NCI-H1694 treated with DMSO at 0.1 percent for 48 hours (cell line): ENCODE results near the gene GNA12.
A peak's percentile ranks its signal among the peaks of the same experiment; 100 is the strongest.
"Not testable (repeated sequence)": the region's sequence is repeated elsewhere in the genome, so short reads cannot be mapped to it uniquely, and the experiment has no call there.

Source experiments
- DNase-seq: peaks from one replicate; lab custom pipeline; 2025; lab: John Stamatoyannopoulos, UW

The GNA12 gene

DNA sequence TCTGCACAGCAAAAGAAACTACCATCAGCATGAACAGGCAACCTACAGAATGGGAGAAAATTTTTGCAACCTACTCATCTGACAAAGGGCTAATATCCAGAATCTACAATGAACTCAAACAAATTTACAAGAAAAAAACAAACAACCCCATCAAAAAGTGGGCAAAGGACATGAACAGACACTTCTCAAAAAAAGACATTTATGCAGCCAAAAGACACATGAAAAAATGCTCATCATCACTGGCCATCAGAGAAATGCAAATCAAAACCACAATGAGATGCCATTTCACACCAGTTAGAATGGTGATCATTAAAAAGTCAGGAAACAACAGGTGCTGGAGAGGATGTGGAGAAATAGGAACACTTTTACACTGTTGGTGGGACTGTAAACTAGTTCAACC lies 95.4 kb downstream of the GNA12 start:
- not testable (repeated sequence) for DNase-seq

GRCh38 chr7:2743523-2744185 lies 100.5 kb downstream of the GNA12 start:
- not testable (repeated sequence) for DNase-seq

DNA sequence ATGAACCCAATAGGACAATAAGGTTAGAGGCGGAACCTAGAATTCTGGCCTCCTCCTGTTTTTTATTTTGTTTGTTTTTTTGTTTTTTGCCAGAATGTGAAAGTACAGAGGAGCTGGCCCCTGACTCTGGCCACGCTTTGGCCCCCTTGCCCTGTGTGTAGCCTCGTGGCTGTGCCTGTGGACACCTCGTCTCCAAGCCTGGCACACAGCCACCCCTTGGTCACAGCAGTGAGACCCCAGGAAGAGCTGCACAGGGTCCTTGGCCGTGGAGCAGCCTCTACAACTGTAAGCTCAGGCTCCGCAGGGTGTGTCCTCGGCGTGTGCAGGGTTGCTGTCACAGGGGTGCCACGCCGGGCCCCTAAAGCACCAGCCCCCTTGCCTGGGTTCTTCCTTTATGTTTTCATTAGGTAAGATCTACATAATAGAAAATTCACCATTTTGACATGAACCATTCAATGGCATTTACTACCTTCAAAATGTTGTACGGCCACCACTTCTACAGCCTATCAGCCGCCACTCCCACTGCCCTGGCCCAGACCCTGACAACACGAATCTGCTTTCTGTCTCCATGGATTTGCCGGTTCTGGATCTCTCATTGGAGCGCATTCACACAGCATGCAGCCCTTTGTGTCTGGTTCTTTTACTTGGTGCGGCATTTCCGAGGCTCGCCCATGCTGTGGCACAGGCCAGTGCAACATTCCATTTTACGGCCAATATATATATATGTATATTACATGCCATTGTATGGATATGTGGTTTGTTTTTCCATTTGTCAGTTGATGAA lies 105.2 kb downstream of the GNA12 start:
- no peak for DNase-seq

DNA sequence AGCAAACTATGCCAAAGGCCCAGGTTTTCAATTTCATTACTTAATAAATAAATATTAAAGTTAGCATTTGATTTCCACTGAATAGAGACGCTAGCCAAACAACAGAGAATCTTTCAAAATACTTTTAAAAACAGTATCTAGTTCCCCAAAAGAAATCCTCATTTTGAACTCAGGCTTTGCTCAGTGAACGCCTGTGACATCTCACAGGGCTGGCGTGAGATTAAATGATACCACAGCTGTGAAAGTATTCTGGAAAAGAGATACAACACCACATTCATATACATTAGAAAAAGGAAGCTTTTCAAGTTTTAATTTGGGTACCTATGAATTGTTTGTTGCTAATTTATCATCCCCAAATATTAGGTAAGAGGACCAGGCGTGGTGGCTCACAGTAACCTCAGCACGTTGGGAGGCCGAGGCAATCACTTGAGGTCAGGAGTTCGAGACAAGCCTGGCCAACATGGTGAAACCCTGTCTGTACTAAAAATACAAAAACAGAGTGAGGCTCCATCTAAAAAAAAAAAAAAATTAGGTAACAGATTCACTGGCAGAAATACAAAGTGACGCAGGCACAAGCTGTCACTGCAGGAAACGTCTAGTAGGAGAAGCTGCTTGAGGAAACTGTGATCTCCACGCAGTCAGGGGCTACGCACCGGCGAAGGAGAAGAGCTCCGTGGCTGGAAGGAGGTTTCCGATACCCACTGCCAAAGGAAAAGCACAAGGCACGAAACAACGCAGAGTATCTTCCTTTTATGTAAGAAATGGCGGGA lies 106.2 kb downstream of the GNA12 start:
- peak; percentile 74 for DNase-seq

- DNase-seq: not testable (repeated sequence)
Measured at GRCh38 chr7:2737005-2737743, 106.9 kb downstream of the GNA12 start.

- no peak for DNase-seq
Measured at GRCh38 chr7:2736411-2736914, 107.6 kb downstream of the GNA12 start.

DNA sequence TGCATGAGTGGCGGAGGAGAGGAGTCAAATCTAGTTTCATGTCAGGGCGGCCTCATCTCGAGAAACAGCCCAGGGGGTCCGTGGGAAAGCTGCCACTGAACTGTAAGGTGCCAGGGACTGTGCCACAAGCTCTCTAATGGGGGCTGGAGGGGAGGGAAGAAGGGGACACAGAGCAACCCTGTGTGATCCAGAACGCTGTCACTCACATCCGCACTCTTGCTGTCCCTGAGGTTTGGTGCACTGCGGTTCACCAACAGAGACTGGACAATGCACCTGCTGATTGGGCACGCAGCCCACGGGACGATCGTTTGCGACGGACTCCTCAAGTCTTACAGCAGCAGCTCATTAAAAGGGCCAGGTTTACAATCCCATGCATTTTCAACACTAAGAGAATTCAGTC lies 108.4 kb downstream of the GNA12 start:
- DNase-seq: no peak

DNA sequence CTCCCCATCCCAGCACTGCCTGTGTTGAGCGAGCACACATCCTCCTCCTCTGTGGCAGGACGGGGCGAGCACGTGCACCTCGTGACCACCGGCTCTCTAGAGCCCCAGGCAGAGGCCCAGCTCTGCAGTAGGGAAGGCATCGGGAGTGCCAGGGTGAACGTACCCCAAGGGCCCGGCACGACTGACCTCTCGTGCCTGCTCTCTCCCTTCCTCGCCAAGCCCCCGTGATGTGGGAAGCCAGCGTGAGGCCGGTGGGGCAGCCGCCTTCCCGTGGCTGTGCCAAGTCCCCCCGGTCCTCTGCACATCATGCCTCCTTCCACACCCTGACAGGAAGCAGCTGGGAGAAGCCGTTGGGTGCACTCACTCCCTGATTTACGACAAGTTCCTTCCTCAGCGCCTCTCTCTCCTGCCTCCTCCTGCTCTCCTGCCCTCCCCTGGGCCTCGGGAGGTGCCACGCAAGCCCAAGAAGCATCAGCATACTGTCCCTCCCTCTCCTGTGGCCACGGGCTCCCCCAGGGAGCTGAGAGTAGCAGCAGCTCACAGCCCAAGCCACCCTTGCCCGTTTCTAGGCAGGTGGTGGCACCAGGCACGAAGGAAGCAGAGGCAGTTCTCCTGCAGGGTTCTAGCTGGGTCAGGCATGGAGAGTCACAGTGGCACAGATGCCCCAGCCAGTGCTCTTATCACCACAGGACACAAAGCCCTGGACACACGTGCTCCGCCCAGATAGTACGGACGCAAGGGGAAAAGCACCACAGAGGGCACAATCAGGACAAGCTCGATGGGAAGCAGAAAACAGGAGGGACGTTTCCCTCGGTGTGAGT lies 109.1 kb downstream of the GNA12 start:
- no peak for DNase-seq

GRCh38 chr7:2734084-2734686 lies 109.9 kb downstream of the GNA12 start:
- DNase-seq: no peak

DNA sequence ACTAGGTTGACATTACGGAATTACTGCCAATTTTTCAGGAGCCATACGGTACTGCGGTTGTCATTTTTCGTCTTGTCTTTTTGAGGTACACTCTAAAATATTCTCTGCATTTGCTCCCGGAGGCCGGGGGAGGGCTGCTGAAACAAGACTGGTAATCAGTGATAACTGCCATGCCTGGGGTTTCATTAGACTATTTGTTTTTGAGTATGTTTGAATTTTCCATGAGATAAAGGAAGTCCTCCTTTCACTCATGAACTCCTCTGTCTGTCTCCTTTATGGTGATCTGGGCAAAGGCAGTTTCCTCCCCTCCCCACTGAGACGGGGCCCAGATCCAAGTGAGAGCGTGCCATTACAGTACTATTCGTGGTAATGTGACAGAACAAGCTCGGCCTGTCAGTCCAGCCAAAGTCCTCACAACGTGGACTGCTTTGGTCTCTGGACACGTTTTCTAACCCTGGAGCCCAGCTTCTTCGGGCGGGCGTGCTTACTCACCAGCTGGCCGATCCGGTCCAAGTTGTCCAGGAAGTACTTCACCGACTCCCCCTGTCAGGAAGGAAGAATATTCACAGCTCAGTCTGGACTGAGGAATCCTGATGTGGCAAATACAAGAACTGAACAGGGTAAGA lies 111.0 kb downstream of the GNA12 start:
- DNase-seq: no peak

- no peak for DNase-seq
Measured at GRCh38 chr7:2732388-2732787, 111.7 kb downstream of the GNA12 start.

- DNase-seq: no peak
Measured at GRCh38 chr7:2730846-2731770, 113.0 kb downstream of the GNA12 start.

- no peak for DNase-seq
Measured at GRCh38 chr7:2729893-2730716, 114.0 kb downstream of the GNA12 start.

GRCh38 chr7:2729031-2729892 lies 114.8 kb downstream of the GNA12 start:
- no peak for DNase-seq

- DNase-seq: no peak
Measured at GRCh38 chr7:2728316-2729030, 115.6 kb downstream of the GNA12 start.

DNA sequence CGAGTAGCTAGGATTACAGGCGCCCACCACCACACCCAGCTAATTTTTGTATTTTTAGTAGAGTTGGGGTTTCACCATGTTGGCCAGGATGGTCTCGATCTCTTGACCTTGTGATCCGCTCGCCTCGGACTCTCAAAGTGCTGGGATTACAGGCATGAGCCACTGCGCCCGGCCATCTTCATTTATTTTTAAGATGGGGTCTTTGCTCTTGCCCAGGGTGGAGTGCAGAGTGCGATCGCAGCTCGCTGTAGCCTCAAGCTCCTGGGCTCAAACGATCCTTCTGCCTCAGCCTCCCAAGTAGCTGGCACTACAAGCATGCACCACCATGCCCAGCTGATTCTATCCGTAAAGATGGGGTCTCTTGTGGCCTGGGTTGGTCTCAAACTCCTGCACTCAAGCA lies 116.9 kb downstream of the GNA12 start:
- not testable (repeated sequence) for DNase-seq
